Testis (tissue), 2 donors: ENCODE measurements around the gene RBM39.

Experiments
- CTCF ChIP-seq, 3 experiments: fragments of 450-650 bp in 2 of 3; fragments of 200-600 bp in 1 of 3; sonication (generic) in 1 of 3; IDR thresholded peaks; one replicate each; pipeline ENCODE4 v1.5.1; 2016 to 2019; ENCODE audit warnings: antibody characterized with exemption in 3 of 3, mild to moderate bottlenecking in 2 of 3, moderate library complexity in 1 of 3
- POLR2A ChIP-seq: fragments of 450-650 bp; IDR thresholded peaks from one replicate; pipeline ENCODE4 v1.6.1; 2017; ENCODE audit warnings: antibody characterized with exemption, mild to moderate bottlenecking, moderate library complexity

- TF ChIP-seq CTCF (IDR thresholded peaks at IDR 0.05) (no peak), POLR2A (no peak)
These were observed 68.2 kb downstream of the RBM39 start for GRCh38 chr20:35673884-35674283.
